GM12801 (cell line): ENCODE results near the gene PCDHA1.

Source experiments
- TF ChIP-seq, protein P1 (sequence below): IDR thresholded peaks from one replicate; pipeline ENCODE4 v1.5.1; 2011; ENCODE audit warnings: control low read depth; ENCODE audit not compliant: insufficient read length; ENCODE audit errors: extremely low read depth

The PCDHA1 gene

GRCh38 chr5:140986117-140986521 is 200.2 kb downstream of the PCDHA1 start:
- TF ChIP-seq, protein P1, sequence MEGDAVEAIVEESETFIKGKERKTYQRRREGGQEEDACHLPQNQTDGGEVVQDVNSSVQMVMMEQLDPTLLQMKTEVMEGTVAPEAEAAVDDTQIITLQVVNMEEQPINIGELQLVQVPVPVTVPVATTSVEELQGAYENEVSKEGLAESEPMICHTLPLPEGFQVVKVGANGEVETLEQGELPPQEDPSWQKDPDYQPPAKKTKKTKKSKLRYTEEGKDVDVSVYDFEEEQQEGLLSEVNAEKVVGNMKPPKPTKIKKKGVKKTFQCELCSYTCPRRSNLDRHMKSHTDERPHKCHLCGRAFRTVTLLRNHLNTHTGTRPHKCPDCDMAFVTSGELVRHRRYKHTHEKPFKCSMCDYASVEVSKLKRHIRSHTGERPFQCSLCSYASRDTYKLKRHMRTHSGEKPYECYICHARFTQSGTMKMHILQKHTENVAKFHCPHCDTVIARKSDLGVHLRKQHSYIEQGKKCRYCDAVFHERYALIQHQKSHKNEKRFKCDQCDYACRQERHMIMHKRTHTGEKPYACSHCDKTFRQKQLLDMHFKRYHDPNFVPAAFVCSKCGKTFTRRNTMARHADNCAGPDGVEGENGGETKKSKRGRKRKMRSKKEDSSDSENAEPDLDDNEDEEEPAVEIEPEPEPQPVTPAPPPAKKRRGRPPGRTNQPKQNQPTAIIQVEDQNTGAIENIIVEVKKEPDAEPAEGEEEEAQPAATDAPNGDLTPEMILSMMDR, result no peak

DNA sequence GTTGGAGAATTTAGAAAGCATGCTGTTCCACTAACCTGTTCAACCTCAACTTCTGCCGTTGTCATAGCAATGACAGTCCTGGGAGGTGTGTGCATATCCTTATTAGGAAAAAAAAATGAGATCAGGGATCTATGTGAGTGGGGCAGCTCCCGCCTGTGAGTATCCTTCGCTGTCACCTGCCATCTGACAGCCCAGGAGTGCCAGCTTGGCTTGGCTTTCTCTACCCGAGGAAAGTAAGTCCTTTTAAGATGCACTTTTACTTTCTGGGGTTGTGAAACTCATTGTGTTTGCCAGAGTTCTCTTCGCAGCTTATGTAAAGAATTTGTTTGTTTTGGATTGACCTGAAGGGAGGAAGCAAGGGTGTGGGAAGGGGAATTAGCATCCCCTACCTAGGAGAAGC is 202.2 kb downstream of the PCDHA1 start:
- TF ChIP-seq, protein P1, result no peak

DNA sequence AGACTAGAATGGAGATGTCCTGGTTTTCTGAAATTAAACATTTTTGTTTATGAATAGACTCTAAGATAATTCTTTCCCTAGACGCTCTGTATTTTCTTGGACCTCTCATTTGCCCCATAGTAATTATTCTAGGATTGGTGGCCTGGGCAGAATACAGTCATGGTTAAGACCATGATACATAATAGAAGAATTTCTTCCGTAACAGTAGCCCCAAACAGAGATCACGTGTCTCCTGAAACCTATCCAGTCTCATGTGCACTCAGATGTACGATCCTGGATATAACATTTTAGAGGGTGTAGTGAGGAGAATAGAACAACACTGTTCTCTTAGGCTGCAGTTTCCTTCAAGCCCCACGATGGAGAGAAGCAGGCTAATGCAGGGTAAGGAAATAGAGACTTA is 202.7 kb downstream of the PCDHA1 start:
- TF ChIP-seq, protein P1, result no peak

DNA sequence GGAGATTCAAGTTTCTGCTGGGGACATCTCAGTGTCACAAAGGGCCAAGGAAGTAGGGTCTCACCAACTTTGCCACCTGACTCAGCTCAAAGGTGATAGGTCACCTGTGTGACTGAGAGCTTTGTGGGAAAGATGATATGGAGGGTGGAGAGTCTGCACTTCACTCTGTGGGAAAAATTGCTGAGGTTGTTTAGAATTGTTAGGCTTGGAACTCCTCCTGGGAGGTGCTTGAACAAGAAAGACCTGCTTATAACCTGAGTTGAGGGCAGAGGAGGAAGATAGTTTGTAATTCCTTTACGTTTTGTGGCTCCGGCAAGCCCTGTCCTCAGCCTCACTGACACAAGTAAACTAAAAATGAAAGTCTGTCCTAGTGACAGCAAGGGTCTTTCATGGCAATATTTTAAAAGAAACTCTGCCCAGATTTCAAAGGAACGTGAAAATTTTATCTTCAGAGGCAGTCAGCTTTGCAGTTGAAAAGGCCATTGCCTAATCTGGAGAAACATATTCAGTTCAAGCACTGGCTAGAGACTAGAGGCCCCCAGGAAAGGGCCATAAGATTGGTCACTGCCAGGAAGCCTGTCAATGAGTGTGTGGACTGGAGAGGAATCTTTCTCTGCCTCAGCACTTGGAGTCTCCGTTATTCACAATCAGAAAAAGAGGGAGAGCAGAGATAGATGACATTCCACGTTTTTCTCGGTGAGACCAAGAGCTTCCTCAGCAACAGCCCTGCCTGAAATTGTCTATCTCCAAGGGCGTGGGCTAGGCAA is 203.5 kb downstream of the PCDHA1 start:
- TF ChIP-seq, protein P1, result no peak

GRCh38 chr5:140992828-140993227 is 206.9 kb downstream of the PCDHA1 start:
- TF ChIP-seq, protein P1, result no peak

DNA sequence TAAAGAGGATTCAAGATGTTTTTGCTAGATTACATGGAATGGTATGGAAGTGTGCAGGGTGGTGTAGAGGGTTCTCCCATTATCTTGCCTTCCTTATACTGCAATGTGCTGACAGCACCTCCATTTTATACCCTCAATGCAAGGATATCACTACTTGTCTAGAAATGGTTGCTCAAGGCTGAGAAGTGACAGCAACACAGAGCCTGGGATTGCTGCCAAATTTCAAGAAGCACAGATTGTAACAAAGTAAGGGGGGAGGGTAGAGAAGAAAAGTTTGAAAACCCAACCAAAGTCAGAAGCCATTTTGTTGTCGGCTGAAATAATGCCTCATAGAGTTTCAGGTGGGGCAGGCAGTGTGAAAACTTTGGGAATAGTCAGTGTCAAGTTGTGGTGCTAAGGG is 210.1 kb downstream of the PCDHA1 start:
- TF ChIP-seq, protein P1, result no peak

GRCh38 chr5:140998921-140999410 is 213.0 kb downstream of the PCDHA1 start:
- TF ChIP-seq, protein P1, result no peak

DNA sequence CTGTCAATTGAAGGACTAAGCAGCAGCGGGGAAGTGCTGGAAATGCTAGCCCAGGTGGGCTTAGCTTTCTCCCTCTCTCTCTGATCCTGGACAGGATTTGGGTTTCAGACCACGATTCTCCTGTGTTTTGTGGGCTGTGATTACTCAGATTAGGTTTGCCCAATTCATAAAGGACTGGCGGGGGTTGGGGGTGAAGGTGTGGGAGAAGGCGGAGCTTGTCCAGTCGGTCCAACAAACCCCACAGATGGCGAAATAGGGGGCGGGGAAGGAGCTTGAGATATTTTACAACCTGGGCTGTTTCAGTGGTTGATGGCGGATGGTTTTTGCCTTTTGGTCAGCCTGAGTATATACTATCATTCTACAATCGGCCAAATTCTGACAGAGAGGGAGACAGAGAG is 215.5 kb downstream of the PCDHA1 start:
- TF ChIP-seq, protein P1, result no peak
